ENCODE results near the gene LGR4. TPM values are rescaled to one million over a fixed set of nuclear protein-coding genes. Genes with fewer than 3 reads are reported as not detected.

The LGR4 gene
- total and polyA plus RNA-seq, 9 of the 15 experiments (the other 6 are each of a cell fraction or from before 2014, with no cell fraction given): 0.94 to 10.1 (median 5.8) TPM

DNA sequence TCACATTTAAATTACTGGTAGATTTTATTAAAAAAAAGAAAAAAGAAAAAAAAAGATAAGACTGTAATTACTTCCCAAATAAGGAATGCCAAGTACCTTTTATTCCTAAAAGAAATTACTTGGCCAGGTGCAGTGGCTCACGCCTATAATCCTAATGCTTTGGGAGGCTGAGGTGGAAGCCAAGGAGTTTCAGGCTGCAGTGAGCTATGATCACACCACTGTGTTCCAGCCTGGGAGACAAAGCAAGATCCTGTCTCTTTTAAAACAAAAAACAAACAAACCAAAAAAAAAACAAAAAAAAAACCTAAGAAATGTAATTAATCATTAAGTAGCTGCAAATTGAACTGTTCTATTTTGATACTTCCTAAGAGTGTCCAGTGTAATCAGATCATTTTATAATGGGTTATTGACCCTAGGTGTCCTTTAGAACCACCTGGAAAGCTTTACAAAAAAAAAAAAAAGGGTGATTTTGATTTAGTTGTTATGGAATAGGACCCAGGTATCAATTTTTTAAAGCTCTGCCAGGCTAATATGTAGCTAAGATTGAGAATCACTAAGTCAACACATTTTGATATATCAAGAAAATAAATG is 23.2 kb upstream of the LGR4 start:
- Histone ChIP-seq H3K9me3 (replicated peaks; ENCODE audit: control insufficient read depth, insufficient read depth, low read depth, low read length) (no peaks in the 10 kb centered on the region), H3K9me1 (ENCODE audit: control insufficient read depth, insufficient read depth, low read length) (no peaks in the 10 kb centered on the region), H3K27ac (ENCODE audit: extremely low read depth, low read depth, low read length) (no peak overlapping the region), H3K27me3 (ENCODE audit: control insufficient read depth in 2 of 2, insufficient read depth in 2 of 2, low read length in 2 of 2) (no peaks in the 10 kb centered on the region), H3K36me3 (ENCODE audit: control insufficient read depth, insufficient read depth, low read length) (peaks cover 88% of the 10 kb centered on the region), H3K4me2 (ENCODE audit: insufficient read depth, low read length) (no peak overlapping the region), H3K4me1 (replicated peaks in 1 of 2; ENCODE audit: control insufficient read depth in 2 of 2, insufficient read depth in 2 of 2, low read length in 2 of 2) (no peaks in the 10 kb centered on the region), H4K20me1 (replicated peaks; ENCODE audit: control insufficient read depth, insufficient read depth, low read length) (no peaks in the 10 kb centered on the region), H3K79me2 (ENCODE audit: control insufficient read depth, insufficient read depth, low read length) (peaks cover 15% of the 10 kb centered on the region), H2AFZ (ENCODE audit: low read depth, low read length) (no peak overlapping the region), H3K4me3 (no peak overlapping the region), H3K9ac (ENCODE audit: insufficient read depth in 1 of 2, low read depth in 2 of 2, low read length in 2 of 2) (no peak overlapping the region)
- no TSS peak for BruUV-seq (replicated peaks)
- TF ChIP-seq HMGN3 (IDR thresholded peaks at IDR 0.05; ENCODE audit: borderline replicate concordance, extremely low read depth, insufficient read length, low read depth, low read length): no peak
- POLR2A ChIA-PET: interaction anchor here (0.7 to 1.0 kb wide), 2 partner anchors 14 to 22 kb away, joined by 4 to 5 read pairs; no protein-coding TSS in a partner anchor
- ATAC-seq (no peak), FAIRE-seq (no peak), DNase-seq (ENCODE audit: extremely low read depth in 1 of 4, low spot score in 3 of 4) (no peak)
- CTCF ChIA-PET (ENCODE audit: low intra/inter-chr PET ratio): interaction anchor here (2.0 kb wide), 1 partner anchor 311 kb away, joined by 11 read pairs; no protein-coding TSS in a partner anchor
- in situ Hi-C loops (cut with MboI): loop anchor here (25.0 kb wide), 2 partner anchors 734 to 1209 kb away; no protein-coding TSS in a partner anchor
- 100% methylated on average over 1 of the region's 1 CpG for WGBS (ENCODE audit: insufficient coverage, low coverage, missing lambda C conversion rate)
- intact Hi-C loops (cut with micrococcal nuclease): loop anchor here (5.0 kb wide), 1 partner anchor 844 kb away; no protein-coding TSS in a partner anchor

- Histone ChIP-seq H3K9me1 (ENCODE audit: control insufficient read depth, insufficient read depth, low read length) (no peaks in the 10 kb centered on the region), H3K36me3 (ENCODE audit: control insufficient read depth, insufficient read depth, low read length) (peaks cover 36% of the 10 kb centered on the region), H3K4me1 (replicated peaks in 1 of 2; ENCODE audit: control insufficient read depth in 2 of 2, insufficient read depth in 2 of 2, low read length in 2 of 2) (no peaks in the 10 kb centered on the region), H2AFZ (ENCODE audit: low read depth, low read length) (no peak overlapping the region), H3K9me3 (replicated peaks; ENCODE audit: control insufficient read depth, insufficient read depth, low read depth, low read length) (no peaks in the 10 kb centered on the region), H3K9ac (ENCODE audit: insufficient read depth in 1 of 2, low read depth in 2 of 2, low read length in 2 of 2) (no peak overlapping the region), H4K20me1 (replicated peaks; ENCODE audit: control insufficient read depth, insufficient read depth, low read length) (no peaks in the 10 kb centered on the region), H3K4me2 (ENCODE audit: insufficient read depth, low read length) (no peak overlapping the region), H3K79me2 (ENCODE audit: control insufficient read depth, insufficient read depth, low read length) (no peaks in the 10 kb centered on the region), H3K4me3 (no peak overlapping the region), H3K27me3 (ENCODE audit: control insufficient read depth in 2 of 2, insufficient read depth in 2 of 2, low read length in 2 of 2) (no peaks in the 10 kb centered on the region), H3K27ac (ENCODE audit: extremely low read depth, low read depth, low read length) (no peak overlapping the region)
- intact Hi-C loops (cut with micrococcal nuclease): loop anchor here (5.0 kb wide), 3 partner anchors 192 to 1202 kb away; no protein-coding TSS in a partner anchor
- ATAC-seq: no peak
- WGBS (ENCODE audit: insufficient coverage, low coverage, missing lambda C conversion rate): 75% methylated on average over 5 of the region's 5 CpGs
- DNase-seq (ENCODE audit: extremely low read depth in 1 of 4, low spot score in 3 of 4): no peak
- POLR2A ChIA-PET: interaction anchor here (1.7 kb wide), 1 partner anchor 16 kb away, joined by 5 read pairs; the partner anchor contains the start of gene LGR4
- CTCF ChIA-PET (ENCODE audit: low intra/inter-chr PET ratio): interaction anchor here (1.1 kb wide), 1 partner anchor 292 kb away, joined by 3 read pairs; no protein-coding TSS in a partner anchor
- no TSS peak for BruUV-seq (replicated peaks)
- TF ChIP-seq E4F1 (CRISPR knock-in tag; IDR thresholded peaks at IDR 0.05; ENCODE audit: borderline replicate concordance): no peak
- no peak for TF ChIP-seq ATF6 (CRISPR knock-in tag; IDR thresholded peaks at IDR 0.05)
- no peak for TF ChIP-seq CREM (IDR thresholded peaks at IDR 0.05; ENCODE audit: low read depth)
- in situ Hi-C loops (cut with MboI): loop anchor here (25.0 kb wide), 2 partner anchors 727 to 1202 kb away; no protein-coding TSS in a partner anchor
- FAIRE-seq: no peak
Observed at GRCh38 chr11:27489092-27489491, 16.5 kb upstream of the LGR4 start.
